GF-D8 (cell line): Measurements from ENCODE around the gene PSIP1.
"Not testable (repeated sequence)": the region's sequence is repeated elsewhere in the genome, so short reads cannot be mapped to it uniquely, and the experiment has no call there.

ENCODE experiments used
- DNase-seq: peaks from one replicate; lab custom pipeline; 2025; lab: John Stamatoyannopoulos, UW

The PSIP1 gene

GRCh38 chr9:15501803-15502202 is 9.0 kb downstream of the PSIP1 start:
- no peak for DNase-seq

DNA sequence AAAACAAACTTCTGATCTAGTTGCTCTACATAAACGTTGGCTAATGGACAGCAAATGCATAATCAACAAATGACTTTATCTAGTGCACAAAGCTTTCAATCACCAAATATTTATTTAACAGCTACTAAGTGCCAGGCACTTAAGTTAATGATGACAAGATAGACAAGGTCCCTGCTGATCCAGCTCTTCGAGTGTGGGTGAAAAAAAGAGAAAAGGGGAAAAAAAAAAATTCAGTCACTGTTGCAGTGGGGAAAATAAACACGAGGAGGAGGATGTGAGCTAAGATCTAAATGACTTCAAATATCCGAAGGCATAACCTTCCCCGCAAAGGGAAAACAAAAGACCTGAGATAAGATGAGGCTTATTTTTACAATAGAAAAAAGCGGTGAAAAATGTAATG is 9.6 kb downstream of the PSIP1 start:
- DNase-seq = no peak

- no peak for DNase-seq
These were observed 11.6 kb downstream of the PSIP1 start for GRCh38 chr9:15499139-15499538.

DNA sequence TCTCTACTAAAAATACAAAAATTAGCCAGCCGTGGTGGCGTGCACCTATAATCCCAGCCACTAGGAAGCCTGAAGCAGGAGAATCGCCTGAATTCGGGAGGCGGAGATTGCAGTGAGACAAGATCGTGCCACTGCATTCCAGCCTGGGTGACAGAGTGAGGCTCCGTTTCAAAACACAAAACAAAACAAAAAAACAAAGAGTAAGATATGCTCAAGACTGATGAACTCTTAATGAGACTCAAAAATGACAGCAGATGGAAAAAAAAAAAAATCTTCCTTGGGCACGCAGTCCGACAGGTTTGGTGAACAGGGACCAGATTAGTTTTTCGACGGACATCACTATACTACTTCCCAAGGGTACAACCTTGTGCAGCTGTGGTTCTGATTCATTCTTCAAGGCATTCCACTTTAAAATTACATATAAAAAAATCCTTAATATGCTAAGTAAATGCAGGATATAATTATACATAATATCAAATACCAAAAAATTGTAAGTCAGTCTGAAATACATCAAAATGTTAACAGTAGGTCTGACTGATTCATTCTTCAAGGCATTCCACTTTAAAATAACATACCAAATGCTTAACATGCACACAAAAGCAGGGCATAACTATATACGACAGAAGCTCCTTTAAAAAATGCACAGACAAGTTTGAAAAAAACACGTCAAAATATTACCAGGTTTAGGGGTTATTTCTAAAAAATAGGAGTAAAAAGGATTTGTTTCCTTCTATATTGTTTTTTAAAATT is 12.3 kb downstream of the PSIP1 start:
- DNase-seq = no peak

- DNase-seq = no peak
These were observed 18.2 kb downstream of the PSIP1 start for GRCh38 chr9:15492485-15493150.

DNA sequence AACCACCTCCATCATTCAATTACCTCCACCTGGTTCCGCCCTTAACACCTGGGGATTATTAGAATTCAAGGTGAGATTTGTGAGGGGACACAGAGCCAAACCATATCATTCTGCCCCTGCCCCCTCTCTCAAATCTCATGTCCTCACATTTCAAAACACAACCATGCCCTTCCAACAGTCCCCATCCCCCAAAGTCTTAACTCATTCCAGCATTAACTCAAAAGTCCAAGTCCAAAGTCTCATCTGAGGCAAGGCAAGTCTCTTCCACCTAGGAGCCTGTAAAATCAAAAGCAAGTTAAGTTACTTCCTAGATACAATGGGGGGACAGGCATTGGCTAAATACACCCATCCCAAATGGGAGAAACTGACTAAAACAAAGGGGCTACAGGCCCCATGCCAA is 18.8 kb downstream of the PSIP1 start:
- no peak for DNase-seq

GRCh38 chr9:15485836-15486666 is 24.7 kb downstream of the PSIP1 start:
- DNase-seq = no peak

GRCh38 chr9:15484802-15485201 is 26.0 kb downstream of the PSIP1 start:
- DNase-seq = no peak

GRCh38 chr9:15482146-15482545 is 28.6 kb downstream of the PSIP1 start:
- no peak for DNase-seq

GRCh38 chr9:15480028-15480427 is 30.7 kb downstream of the PSIP1 start:
- DNase-seq = no peak

DNA sequence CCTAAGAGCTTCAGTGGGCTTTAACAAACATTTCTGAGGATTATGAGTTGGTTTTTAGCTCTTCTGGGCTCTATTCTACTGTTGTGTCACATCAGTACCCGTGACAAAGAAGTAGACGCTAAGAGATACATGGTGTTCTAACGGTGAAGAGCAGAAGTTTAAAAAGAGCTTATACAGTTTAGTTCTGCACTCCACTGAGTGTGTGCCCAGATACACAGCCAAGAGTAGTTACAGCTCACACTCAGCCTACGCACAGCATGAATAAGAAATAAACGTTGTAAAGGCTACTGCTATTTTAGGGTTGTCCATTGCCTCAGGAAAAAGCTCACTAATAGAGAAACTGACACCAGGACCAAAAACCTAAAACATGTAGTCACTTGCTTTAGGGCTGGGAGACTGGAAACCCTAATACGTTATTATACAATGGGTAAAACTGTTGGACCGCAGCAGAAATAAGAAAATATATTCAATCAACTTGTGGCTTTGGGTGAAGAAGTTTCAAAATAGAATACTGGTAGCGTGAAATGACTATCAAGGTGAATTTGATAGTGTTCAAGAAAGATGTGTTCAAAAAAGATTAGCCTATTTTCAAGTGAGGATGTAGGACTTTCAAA is 34.7 kb downstream of the PSIP1 start:
- no peak for DNase-seq

DNA sequence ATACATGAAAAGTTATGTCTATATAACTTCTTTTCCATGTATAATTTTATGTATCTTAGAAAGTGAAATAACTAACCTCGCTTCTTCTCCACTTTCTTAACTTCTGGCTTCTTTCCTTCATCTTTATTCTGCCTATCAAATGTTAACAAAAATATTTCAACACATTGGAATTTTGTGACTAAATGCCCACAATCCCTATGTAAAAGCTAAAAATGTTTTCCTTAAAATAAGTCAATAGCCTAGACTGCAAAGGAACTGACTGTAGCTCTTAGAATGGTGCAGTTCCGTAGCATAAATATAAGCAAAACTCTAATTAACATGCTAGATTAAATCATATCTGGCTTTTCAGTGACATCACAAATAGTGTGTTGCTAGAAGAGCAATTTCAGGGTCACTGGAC is 40.9 kb downstream of the PSIP1 start:
- DNase-seq = no peak

GRCh38 chr9:15469406-15469805 is 41.4 kb downstream of the PSIP1 start:
- DNase-seq = no peak

- DNase-seq = no peak
These were observed 42.6 kb downstream of the PSIP1 start for GRCh38 chr9:15468145-15468544.

- no peak for DNase-seq
These were observed 49.2 kb downstream of the PSIP1 start for GRCh38 chr9:15461601-15462000.

DNA sequence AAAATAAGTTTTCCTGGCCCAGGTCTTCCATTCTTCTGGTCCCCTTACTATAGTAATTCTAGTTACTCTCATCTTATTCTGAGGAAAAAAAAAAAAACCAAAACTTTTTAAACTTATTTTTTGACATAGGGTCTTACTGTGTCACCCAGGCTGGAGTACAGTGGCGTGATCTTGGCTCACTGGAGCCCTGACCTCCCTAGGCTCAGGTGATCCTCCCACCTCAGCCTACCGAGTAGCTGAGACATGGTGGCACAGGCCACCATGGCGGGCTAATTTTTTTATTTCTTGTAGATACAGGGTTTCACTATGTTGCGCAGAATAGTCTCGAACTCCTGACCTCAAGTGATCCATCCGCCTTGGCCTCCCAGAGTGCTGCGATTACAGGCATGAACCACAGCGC is 49.7 kb downstream of the PSIP1 start:
- DNase-seq = no peak

DNA sequence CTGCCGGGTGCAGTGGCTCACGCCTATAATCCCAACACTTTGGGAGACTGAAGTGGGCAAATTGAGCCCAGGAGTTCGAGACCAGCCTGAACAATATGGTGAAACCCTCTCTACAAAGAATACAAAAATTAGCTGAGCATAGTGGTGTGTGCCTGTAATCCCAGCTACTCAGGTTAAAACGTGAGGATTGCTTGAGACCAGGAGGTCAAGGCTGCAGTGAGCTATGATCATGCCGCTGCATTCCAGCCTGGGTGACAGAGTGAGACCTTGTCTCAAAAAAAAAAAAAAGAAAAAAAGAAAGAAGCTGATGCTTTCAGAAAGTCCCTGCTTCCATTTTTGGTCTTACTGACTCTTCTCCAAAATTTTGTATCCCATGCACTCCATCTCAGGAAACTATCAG is 56.8 kb downstream of the PSIP1 start:
- no peak for DNase-seq

DNA sequence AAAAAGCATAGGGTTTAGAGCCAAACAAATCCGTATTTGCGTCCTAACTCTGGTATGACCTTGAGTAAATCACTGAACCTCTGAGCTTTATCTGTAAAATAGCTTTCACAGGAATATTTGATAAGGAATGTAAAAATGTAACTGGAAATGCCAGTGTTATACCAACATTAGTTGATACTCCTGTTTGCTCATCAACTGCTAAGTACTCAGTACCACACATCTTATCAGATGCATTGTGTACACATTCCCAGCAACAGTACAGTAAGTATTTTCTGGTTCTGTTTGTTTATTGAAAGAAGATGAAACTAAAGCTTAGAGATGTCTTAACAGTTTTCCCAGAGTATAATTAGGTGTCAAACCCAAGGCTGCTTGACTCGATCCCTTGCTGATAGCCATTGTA is 66.6 kb downstream of the PSIP1 start:
- DNase-seq = no peak

GRCh38 chr9:15442264-15442663 is 68.5 kb downstream of the PSIP1 start:
- not testable (repeated sequence) for DNase-seq

DNA sequence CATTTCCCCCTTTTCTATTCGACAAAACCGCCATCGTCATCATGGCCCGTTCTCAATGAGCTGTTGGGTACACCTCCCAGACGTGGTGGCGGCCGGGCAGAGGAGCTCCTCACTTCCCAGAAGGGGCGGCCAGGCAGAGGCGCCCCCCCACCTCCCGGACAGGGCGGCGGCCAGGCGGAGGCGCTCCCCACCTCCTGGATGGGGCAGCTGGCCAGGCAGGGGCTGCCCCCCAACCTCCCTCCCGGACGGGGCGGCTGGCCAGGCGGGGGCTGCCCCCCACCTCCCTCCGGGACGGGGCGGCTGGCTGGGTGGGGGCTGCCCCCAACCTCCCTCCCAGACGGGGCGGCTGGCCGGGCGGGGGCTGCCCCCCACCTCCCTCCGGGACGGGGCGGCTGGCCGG is 68.9 kb downstream of the PSIP1 start:
- DNase-seq = not testable (repeated sequence)

GRCh38 chr9:15438891-15439290 is 71.9 kb downstream of the PSIP1 start:
- no peak for DNase-seq

GRCh38 chr9:15433661-15434060 is 77.1 kb downstream of the PSIP1 start:
- DNase-seq = no peak

DNA sequence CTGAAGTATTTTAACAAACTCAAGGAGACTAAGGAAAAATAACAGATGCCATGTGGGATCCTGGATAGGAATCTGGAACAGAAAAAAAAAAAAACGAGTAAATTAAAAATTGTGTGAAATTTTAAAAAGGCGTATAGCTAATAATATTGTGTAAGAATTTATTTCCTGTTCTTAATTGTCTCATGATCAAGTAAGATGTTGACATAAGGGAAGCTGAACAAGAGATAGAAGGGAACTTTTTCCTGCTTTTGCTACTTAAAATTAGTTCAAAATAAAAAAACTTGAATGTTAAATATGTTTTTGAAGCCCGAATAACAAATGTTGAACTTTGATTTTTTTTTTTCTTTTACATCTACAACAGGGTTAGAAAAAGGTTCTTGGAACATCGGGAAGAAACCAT is 77.6 kb downstream of the PSIP1 start:
- DNase-seq = no peak
